ENCODE results near the gene FOXS1. TPM values are rescaled to one million over a fixed set of nuclear protein-coding genes. Genes with fewer than 3 reads are reported as not detected.

FOXS1 gene
- total RNA-seq, 1 donor, result 0.36 TPM

- Histone ChIP-seq H3K9me3 (ENCODE audit: low read depth, low read length) (no peaks in the 10 kb centered on the region), H3K27me3 (ENCODE audit: insufficient read depth, low read length) (peaks cover 73% of the 10 kb centered on the region), H3K27ac (ENCODE audit: low read depth, low read length) (no peak overlapping the region), H3K4me2 (ENCODE audit: insufficient read depth, low read length) (no peak overlapping the region), H3K4me3 (ENCODE audit: insufficient read depth, low read length) (no peak overlapping the region), H3K79me2 (ENCODE audit: insufficient read depth, low read length) (no peaks in the 10 kb centered on the region), H4K20me1 (ENCODE audit: insufficient read depth, low read length) (no peaks in the 10 kb centered on the region), H2AFZ (ENCODE audit: low read length) (no peak overlapping the region), H3K36me3 (ENCODE audit: insufficient read depth, low read length) (no peaks in the 10 kb centered on the region), H3K4me1 (ENCODE audit: insufficient read depth, low read length) (no peaks in the 10 kb centered on the region)
- TF ChIP-seq, protein P1, sequence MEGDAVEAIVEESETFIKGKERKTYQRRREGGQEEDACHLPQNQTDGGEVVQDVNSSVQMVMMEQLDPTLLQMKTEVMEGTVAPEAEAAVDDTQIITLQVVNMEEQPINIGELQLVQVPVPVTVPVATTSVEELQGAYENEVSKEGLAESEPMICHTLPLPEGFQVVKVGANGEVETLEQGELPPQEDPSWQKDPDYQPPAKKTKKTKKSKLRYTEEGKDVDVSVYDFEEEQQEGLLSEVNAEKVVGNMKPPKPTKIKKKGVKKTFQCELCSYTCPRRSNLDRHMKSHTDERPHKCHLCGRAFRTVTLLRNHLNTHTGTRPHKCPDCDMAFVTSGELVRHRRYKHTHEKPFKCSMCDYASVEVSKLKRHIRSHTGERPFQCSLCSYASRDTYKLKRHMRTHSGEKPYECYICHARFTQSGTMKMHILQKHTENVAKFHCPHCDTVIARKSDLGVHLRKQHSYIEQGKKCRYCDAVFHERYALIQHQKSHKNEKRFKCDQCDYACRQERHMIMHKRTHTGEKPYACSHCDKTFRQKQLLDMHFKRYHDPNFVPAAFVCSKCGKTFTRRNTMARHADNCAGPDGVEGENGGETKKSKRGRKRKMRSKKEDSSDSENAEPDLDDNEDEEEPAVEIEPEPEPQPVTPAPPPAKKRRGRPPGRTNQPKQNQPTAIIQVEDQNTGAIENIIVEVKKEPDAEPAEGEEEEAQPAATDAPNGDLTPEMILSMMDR (IDR thresholded peaks at IDR 0.05; ENCODE audit: extremely low read depth, low read depth, low read length), result no peak
- no peak for DNase-seq (ENCODE audit: insufficient read length, low spot score, missing footprints)
Observed at GRCh38 chr20:31858760-31859083, 13.3 kb upstream of the FOXS1 start.

GRCh38 chr20:31857861-31858759, 12.7 kb upstream of the FOXS1 start:
- H3K79me2 ChIP-seq (ENCODE audit: insufficient read depth, low read length), result no peaks in the 10 kb centered on the region
- H4K20me1 ChIP-seq (ENCODE audit: insufficient read depth, low read length), result no peaks in the 10 kb centered on the region
- H3K4me1 ChIP-seq (ENCODE audit: insufficient read depth, low read length), result no peaks in the 10 kb centered on the region
- no peak overlapping the region for H3K27ac ChIP-seq (ENCODE audit: low read depth, low read length)
- H3K27me3 ChIP-seq (ENCODE audit: insufficient read depth, low read length), result peaks cover 74% of the 10 kb centered on the region
- H2AFZ ChIP-seq (ENCODE audit: low read length), result no peak overlapping the region
- DNase-seq (ENCODE audit: insufficient read length, low spot score, missing footprints), result no peak
- no peak overlapping the region for H3K4me2 ChIP-seq (ENCODE audit: insufficient read depth, low read length)
- no peaks in the 10 kb centered on the region for H3K36me3 ChIP-seq (ENCODE audit: insufficient read depth, low read length)
- TF ChIP-seq, protein P1 (IDR thresholded peaks at IDR 0.05; ENCODE audit: extremely low read depth, low read depth, low read length), result no peak
- H3K9me3 ChIP-seq (ENCODE audit: low read depth, low read length), result no peaks in the 10 kb centered on the region
- H3K4me3 ChIP-seq (ENCODE audit: insufficient read depth, low read length), result no peak overlapping the region

DNA sequence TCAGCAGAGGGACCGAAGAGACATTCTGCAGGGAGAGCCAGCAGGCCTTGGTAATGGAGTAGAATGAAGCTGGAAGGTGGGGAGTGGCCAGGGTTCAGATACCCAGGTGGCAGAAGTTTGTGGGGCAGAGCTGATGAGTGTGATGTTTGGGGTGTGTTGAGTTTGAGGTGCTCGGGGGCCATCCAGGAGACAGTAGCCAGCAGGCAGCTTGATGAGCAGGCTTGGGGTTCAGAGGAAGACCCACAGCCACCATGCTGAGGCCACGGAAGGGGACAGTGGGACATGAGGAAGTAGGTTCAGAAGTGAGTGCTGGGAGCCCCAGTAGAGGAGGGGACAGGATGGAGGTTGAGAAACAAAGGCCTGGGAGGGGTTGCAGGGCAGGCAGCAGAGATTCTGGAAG, 11.1 kb upstream of the FOXS1 start:
- peaks cover 64% of the 10 kb centered on the region for H3K27me3 ChIP-seq (ENCODE audit: insufficient read depth, low read length)
- TF ChIP-seq, protein P1 (IDR thresholded peaks at IDR 0.05; ENCODE audit: extremely low read depth, low read depth, low read length), result no peak

DNA sequence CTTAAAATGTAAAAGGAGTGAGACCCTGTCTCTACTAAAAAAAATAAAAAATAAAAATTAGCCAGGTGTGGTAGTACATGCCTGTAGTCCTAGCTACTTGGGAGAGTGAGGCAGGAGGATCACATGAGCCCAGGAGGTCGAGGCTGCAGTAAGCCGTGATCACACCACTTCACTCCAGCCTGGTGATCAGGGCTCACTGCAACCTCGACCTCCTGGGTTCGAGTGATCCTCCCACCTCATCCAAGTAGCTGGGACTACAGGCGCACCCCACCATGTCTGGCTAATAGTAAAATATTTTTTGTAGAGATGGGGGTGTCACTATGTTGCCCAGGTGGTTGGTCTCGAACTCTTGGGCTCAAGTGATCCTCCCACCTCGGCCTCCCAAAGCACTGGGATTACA, 8.1 kb upstream of the FOXS1 start:
- no peak overlapping the region for H3K4me2 ChIP-seq (ENCODE audit: insufficient read depth, low read length)
- H3K27ac ChIP-seq (ENCODE audit: low read depth, low read length), result no peak overlapping the region
- H3K4me3 ChIP-seq (ENCODE audit: insufficient read depth, low read length), result no peak overlapping the region
- no peaks in the 10 kb centered on the region for H3K79me2 ChIP-seq (ENCODE audit: insufficient read depth, low read length)
- TF ChIP-seq, protein P1 (IDR thresholded peaks at IDR 0.05; ENCODE audit: extremely low read depth, low read depth, low read length), result no peak
- no peaks in the 10 kb centered on the region for H4K20me1 ChIP-seq (ENCODE audit: insufficient read depth, low read length)
- H2AFZ ChIP-seq (ENCODE audit: low read length), result no peak overlapping the region
- peaks cover 60% of the 10 kb centered on the region for H3K27me3 ChIP-seq (ENCODE audit: insufficient read depth, low read length)
- H3K4me1 ChIP-seq (ENCODE audit: insufficient read depth, low read length), result no peaks in the 10 kb centered on the region
- no peaks in the 10 kb centered on the region for H3K36me3 ChIP-seq (ENCODE audit: insufficient read depth, low read length)
- H3K9me3 ChIP-seq (ENCODE audit: low read depth, low read length), result no peaks in the 10 kb centered on the region
- DNase-seq (ENCODE audit: insufficient read length, low spot score, missing footprints), result no peak

More for the DNA sequence above, 11.1 kb upstream of the FOXS1 start:
- no peak overlapping the region for H2AFZ ChIP-seq (ENCODE audit: low read length)
- no peaks in the 10 kb centered on the region for H3K4me1 ChIP-seq (ENCODE audit: insufficient read depth, low read length)
- H3K4me2 ChIP-seq (ENCODE audit: insufficient read depth, low read length), result no peak overlapping the region
- no peak overlapping the region for H3K4me3 ChIP-seq (ENCODE audit: insufficient read depth, low read length)
- no peak overlapping the region for H3K27ac ChIP-seq (ENCODE audit: low read depth, low read length)
- H3K9me3 ChIP-seq (ENCODE audit: low read depth, low read length), result no peaks in the 10 kb centered on the region
- DNase-seq (ENCODE audit: insufficient read length, low spot score, missing footprints), result peak; percentile 49
- no peaks in the 10 kb centered on the region for H3K36me3 ChIP-seq (ENCODE audit: insufficient read depth, low read length)
- H3K79me2 ChIP-seq (ENCODE audit: insufficient read depth, low read length), result no peaks in the 10 kb centered on the region
- H4K20me1 ChIP-seq (ENCODE audit: insufficient read depth, low read length), result no peaks in the 10 kb centered on the region
